Karpas-422 (cell line): Measurements from ENCODE around the gene IGFBP6. TPM values are rescaled to one million over a fixed set of nuclear protein-coding genes. Genes with fewer than 3 reads are reported as not detected.

ENCODE experiments used
- DNase-seq: peaks from one replicate; pipeline ENCODE4 v3.0.0-alpha.2; 2015
- H2AFZ ChIP-seq: fragments of 200-600 bp; sonication (generic); 2 replicates; pipeline ENCODE4 v1.6.1; 2014; ENCODE audit warnings: antibody characterized with exemption, low read length, mixed read lengths
- H3K27ac ChIP-seq: fragments of 200-600 bp; sonication (generic); 2 replicates; pipeline ENCODE4 v1.5.1; 2014; ENCODE audit warnings: mild to moderate bottlenecking, low read length, moderate library complexity
- H3K27me3 ChIP-seq: fragments of 200-600 bp; sonication (generic); 2 replicates; pipeline ENCODE4 v1.6.1; 2014; ENCODE audit warnings: low read length, mixed read lengths
- H3K36me3 ChIP-seq: fragments of 200-600 bp; sonication (generic); 2 replicates; pipeline ENCODE4 v1.6.1; 2014; ENCODE audit warnings: low read length, mixed read lengths; ENCODE audit not compliant: insufficient read depth
- H3K4me1 ChIP-seq: fragments of 200-600 bp; sonication (generic); 2 replicates; pipeline ENCODE4 v1.6.1; 2014; ENCODE audit warnings: mild to moderate bottlenecking, low read length, mixed read lengths
- H3K4me2 ChIP-seq: fragments of 200-600 bp; sonication (generic); 2 replicates; pipeline ENCODE4 v1.6.1; 2014; ENCODE audit warnings: low read length, low read depth, mild to moderate bottlenecking; ENCODE audit not compliant: poor library complexity, severe bottlenecking
- H3K4me3 ChIP-seq: fragments of 200-600 bp; sonication (generic); 2 replicates; pipeline ENCODE4 v1.5.1; 2014; ENCODE audit warnings: mild to moderate bottlenecking, antibody characterized with exemption, low read length, mixed read lengths
- H3K79me2 ChIP-seq: fragments of 200-600 bp; sonication (generic); 2 replicates; pipeline ENCODE4 v1.6.1; 2014; ENCODE audit warnings: mild to moderate bottlenecking, low read length, mixed read lengths
- H3K9ac ChIP-seq: fragments of 200-600 bp; sonication (generic); 2 replicates; pipeline ENCODE4 v1.6.0; 2014; ENCODE audit warnings: low read length
- H3K9me2 ChIP-seq: fragments of 200-600 bp; sonication (generic), shearing (Covaris generic); replicated peaks from 2 replicates; pipeline ENCODE4 v1.6.0; 2014; ENCODE audit warnings: mild to moderate bottlenecking, low read length, moderate library complexity; ENCODE audit not compliant: insufficient read depth
- H3K9me3 ChIP-seq: fragments of 300-700, 200-600 bp; sonication (generic); 2 replicates; pipeline ENCODE4 v1.6.1; 2014; ENCODE audit warnings: low read length, mixed read lengths
- H4K20me1 ChIP-seq: fragments of 200-600 bp; sonication (generic); 2 replicates; pipeline ENCODE4 v1.6.1; 2014; ENCODE audit warnings: mild to moderate bottlenecking, antibody characterized with exemption, low read length, low read depth; ENCODE audit not compliant: insufficient read depth
- total RNA-seq: library from RNA; depleted of rRNA; stranded (reverse); fragments of >200 nt; shearing (Covaris generic); gene quantifications from 2 replicates; pipeline ENCODE4 v1.2.3, GENCODE V29; 2014; ENCODE audit warnings: low replicate concordance

Gene IGFBP6
- total RNA-seq, 1 experiment from 2014 or later, result not detected

DNA sequence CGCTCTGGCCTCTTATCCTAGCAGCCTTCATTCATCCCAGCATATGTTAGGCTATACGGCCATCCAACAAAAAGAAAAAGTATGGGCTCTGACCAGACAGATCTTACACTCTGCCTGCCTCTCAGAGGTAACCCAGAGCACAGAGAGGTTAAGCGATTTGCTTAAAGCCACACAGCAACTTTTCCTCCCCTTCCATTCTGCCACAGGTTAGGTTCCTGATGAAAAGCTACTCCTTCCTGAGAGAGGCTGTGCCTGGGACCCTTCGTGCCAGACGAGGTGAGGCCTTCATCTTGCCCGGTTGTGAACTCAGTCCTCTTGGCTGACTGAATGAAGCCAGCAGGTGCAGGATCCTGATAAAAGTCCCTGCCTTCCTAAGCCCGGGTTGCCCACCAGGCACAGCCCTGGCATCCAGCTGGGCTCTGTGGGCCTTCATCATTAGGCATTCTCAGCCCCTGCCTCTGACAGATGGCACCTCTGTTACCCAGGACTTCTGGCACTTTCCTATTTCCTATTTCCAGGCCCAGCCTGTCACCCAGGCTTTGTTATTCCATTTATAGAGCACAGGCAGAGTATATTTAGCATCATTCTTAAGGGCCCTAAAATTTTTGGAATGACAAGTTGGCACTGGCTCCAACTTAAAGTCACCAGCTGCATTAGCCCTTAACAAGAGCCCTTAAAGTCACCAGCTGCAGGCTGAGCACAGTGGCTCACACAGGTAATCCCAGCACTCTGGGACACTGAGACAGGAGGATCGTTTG lies 18.6 kb downstream of the IGFBP6 start:
- Histone ChIP-seq H3K79me2 (no peaks in the 10 kb centered on the region), H3K36me3 (no peaks in the 10 kb centered on the region), H2AFZ (no peak overlapping the region), H3K9ac (no peak overlapping the region), H3K4me1 (no peaks in the 10 kb centered on the region), H3K9me3 (no peaks in the 10 kb centered on the region), H4K20me1 (no peaks in the 10 kb centered on the region), H3K9me2 (no peaks in the 10 kb centered on the region), H3K27me3 (no peaks in the 10 kb centered on the region), H3K27ac (no peak overlapping the region), H3K4me2 (no peak overlapping the region), H3K4me3 (no peak overlapping the region)
- DNase-seq, result no peak

DNA sequence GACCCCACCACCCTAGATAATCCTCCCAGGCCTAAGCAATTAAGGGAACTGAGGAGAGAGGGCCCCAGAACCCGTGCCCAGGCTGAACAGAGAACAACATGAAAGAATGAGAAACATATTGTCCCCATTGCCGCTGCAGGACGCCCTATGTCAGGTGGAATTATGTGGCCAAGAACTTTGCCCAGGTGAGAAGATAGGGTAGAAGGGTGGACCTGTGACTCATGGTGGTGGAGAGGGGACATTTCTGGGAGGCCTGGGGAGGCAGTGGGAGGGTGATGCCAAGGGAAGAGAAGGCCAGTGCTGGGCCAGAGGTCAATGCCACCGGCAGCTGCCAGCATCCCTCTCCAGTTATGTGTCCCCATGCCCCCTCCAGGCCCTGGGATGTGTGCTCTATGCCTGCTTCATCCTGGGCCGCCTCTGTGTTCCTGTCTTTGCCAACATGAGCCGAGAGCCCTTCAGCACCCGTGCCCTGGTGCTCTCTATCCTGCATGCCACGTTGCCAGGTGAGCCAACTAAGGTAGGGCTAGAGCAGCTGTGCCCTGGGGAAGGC lies 21.4 kb downstream of the IGFBP6 start:
- no peak overlapping the region for H3K4me2 ChIP-seq
- no peaks in the 10 kb centered on the region for H3K79me2 ChIP-seq
- H3K36me3 ChIP-seq, result no peaks in the 10 kb centered on the region
- H4K20me1 ChIP-seq, result no peaks in the 10 kb centered on the region
- no peak overlapping the region for H3K4me3 ChIP-seq
- no peak overlapping the region for H2AFZ ChIP-seq
- H3K9me2 ChIP-seq, result no peaks in the 10 kb centered on the region
- no peaks in the 10 kb centered on the region for H3K27me3 ChIP-seq
- no peak for DNase-seq
- H3K27ac ChIP-seq, result no peak overlapping the region
- no peaks in the 10 kb centered on the region for H3K9me3 ChIP-seq
- H3K9ac ChIP-seq, result no peak overlapping the region
- no peaks in the 10 kb centered on the region for H3K4me1 ChIP-seq

DNA sequence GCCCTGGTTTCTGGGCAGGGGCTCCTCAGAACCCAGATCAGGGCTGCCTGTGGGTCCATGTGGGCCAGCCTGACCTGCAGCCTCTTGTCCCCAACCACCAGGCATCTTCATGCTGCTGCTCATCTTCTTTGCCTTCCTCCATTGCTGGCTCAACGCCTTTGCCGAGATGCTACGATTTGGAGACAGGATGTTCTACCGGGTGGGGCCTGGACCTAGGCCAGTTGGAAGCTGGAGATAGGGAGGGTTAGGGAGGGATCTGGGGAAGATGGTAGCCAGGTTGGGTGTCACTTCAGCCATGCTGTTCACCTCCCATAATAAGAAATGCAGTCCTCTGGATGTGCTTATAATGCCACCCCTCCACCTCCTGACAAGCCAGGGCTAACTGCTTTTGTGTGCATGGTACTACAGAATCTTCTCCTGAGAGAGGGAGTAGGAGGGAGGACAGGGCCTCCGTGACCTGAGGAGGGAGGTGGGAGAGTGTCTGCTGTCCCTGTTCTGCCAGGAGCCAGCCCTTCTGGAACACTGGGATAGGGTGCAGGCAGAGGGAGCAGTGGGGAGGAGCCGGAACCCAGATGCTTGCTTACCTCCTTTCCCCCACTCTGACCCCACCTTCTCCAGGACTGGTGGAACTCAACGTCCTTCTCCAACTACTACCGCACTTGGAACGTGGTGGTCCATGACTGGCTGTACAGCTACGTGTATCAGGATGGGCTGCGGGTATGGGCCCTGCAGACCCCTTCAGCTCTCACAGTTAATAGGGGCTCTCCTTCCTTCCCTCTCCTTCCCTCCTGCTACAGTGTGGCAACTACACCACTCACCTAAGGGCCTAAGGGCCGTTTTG lies 23.4 kb downstream of the IGFBP6 start:
- Histone ChIP-seq H3K4me2 (no peak overlapping the region), H3K4me1 (no peaks in the 10 kb centered on the region), H4K20me1 (no peaks in the 10 kb centered on the region), H3K9ac (no peak overlapping the region), H3K79me2 (no peaks in the 10 kb centered on the region), H3K9me2 (no peaks in the 10 kb centered on the region), H3K9me3 (no peaks in the 10 kb centered on the region), H3K36me3 (no peaks in the 10 kb centered on the region), H3K27ac (no peak overlapping the region), H3K27me3 (no peaks in the 10 kb centered on the region), H3K4me3 (no peak overlapping the region), H2AFZ (no peak overlapping the region)
- no peak for DNase-seq

DNA sequence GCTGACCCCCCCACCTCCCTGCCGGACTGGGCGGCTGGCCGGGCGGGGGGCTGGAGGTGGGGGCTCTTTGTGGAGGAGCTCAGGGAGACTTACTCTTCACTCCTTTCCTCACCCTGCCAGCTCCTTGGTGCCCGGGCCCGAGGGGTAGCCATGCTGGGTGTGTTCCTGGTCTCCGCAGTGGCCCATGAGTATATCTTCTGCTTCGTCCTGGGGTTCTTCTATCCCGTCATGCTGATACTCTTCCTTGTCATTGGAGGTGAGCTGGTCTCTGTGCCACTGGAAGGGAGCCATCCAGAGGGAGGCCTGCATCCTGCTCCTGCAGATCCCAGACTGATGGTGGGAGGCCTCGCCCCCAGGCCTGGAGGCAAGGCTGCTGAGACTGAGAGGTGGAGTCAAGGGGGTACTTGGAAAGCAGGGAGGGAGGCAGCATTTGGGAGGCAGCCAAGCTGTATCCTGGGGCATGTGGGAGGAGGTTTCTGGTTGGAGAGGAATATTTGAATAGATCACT lies 25.5 kb downstream of the IGFBP6 start:
- Histone ChIP-seq H3K36me3 (no peaks in the 10 kb centered on the region), H3K27ac (no peak overlapping the region), H4K20me1 (no peaks in the 10 kb centered on the region), H3K4me2 (no peak overlapping the region), H3K9me3 (no peaks in the 10 kb centered on the region), H2AFZ (no peak overlapping the region), H3K27me3 (no peaks in the 10 kb centered on the region), H3K4me3 (no peak overlapping the region), H3K9me2 (no peaks in the 10 kb centered on the region), H3K4me1 (no peaks in the 10 kb centered on the region), H3K9ac (no peak overlapping the region), H3K79me2 (no peaks in the 10 kb centered on the region)
- DNase-seq, result no peak

DNA sequence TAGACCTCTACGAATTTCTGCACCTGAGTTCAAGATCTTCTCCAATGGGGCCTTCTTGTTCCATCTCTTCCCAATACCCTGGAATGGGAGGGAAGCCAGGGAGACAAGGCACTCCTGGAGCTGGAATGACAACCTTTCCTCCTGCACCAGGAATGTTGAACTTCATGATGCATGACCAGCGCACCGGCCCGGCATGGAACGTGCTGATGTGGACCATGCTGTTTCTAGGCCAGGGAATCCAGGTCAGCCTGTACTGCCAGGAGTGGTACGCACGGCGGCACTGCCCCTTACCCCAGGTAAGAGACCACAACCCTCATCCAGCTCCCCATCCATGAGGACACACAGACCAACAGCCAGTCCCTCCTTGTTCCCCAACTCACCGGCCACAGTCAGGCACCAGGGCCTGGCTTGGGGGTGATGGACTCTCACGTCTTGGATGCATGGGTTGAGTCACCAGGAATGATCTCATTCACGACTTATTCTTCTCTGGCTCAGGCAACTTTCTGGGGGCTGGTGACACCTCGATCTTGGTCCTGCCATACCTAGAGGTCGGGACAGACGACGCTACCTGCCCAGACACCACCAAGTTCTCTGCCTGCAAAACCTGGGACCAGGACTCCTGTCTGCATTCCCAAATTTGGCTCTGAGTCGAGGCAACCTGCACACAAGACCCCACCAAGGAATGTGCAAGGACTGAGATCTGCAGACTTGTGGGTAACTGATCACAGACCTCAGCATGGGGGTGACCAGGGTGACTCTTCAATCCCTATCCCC lies 26.3 kb downstream of the IGFBP6 start:
- H3K9me2 ChIP-seq, result no peaks in the 10 kb centered on the region
- H3K4me1 ChIP-seq, result no peaks in the 10 kb centered on the region
- no peak overlapping the region for H3K27ac ChIP-seq
- no peak overlapping the region for H2AFZ ChIP-seq
- no peaks in the 10 kb centered on the region for H3K9me3 ChIP-seq
- no peaks in the 10 kb centered on the region for H3K27me3 ChIP-seq
- no peaks in the 10 kb centered on the region for H4K20me1 ChIP-seq
- H3K4me3 ChIP-seq, result no peak overlapping the region
- DNase-seq, result no peak
- H3K4me2 ChIP-seq, result no peak overlapping the region
- H3K79me2 ChIP-seq, result no peaks in the 10 kb centered on the region
- no peak overlapping the region for H3K9ac ChIP-seq
- no peaks in the 10 kb centered on the region for H3K36me3 ChIP-seq

DNA sequence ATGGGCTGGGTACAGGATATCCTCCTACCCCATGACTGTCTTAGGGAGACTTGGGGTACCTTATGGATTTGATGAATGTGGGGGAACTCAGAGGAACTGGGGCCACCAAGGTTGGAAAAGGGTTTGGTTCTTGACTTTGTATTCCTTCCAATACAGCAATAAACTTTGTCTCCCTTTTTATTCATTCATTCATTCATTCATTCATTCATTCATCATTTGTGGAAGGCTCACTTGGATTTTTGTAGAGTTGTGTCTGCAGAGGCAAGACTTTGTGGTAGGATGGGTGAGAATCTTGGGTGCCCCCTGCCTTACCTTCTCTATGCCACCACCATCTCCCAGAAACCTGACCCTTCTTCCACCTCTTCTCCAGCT lies 26.9 kb downstream of the IGFBP6 start:
- H3K36me3 ChIP-seq, result no peaks in the 10 kb centered on the region
- H3K4me3 ChIP-seq, result no peak overlapping the region
- no peaks in the 10 kb centered on the region for H3K9me3 ChIP-seq
- H3K4me1 ChIP-seq, result no peaks in the 10 kb centered on the region
- H2AFZ ChIP-seq, result no peak overlapping the region
- no peak overlapping the region for H3K27ac ChIP-seq
- H3K9me2 ChIP-seq, result no peaks in the 10 kb centered on the region
- no peak for DNase-seq
- no peak overlapping the region for H3K9ac ChIP-seq
- no peaks in the 10 kb centered on the region for H3K27me3 ChIP-seq
- H3K79me2 ChIP-seq, result no peaks in the 10 kb centered on the region
- H4K20me1 ChIP-seq, result no peaks in the 10 kb centered on the region
- H3K4me2 ChIP-seq, result no peak overlapping the region

DNA sequence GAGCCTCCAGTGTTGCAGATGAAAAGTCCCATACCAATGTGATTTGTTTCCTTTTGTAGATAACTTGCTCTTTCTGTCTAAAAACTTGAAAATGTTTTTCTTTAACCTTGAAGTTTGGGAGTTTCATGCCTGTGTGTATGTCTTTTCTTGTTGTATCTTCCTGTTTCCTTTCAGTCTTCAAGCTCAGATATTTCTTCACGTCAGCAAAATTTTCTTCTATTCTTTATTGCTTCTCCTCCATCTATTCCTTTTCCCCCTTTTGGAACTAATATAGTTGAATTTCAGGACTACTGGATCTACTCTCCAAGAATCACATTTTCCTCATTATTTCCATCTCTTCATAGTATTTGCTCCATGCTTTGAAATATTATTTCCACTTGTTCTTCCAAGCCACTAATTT lies 29.7 kb downstream of the IGFBP6 start:
- no peaks in the 10 kb centered on the region for H3K27me3 ChIP-seq
- H3K4me2 ChIP-seq, result no peak overlapping the region
- H3K9me2 ChIP-seq, result no peaks in the 10 kb centered on the region
- no peaks in the 10 kb centered on the region for H3K36me3 ChIP-seq
- H3K4me3 ChIP-seq, result no peak overlapping the region
- no peaks in the 10 kb centered on the region for H3K79me2 ChIP-seq
- no peaks in the 10 kb centered on the region for H3K4me1 ChIP-seq
- H3K9me3 ChIP-seq, result no peaks in the 10 kb centered on the region
- no peak overlapping the region for H2AFZ ChIP-seq
- no peaks in the 10 kb centered on the region for H4K20me1 ChIP-seq
- DNase-seq, result no peak
- no peak overlapping the region for H3K9ac ChIP-seq
- H3K27ac ChIP-seq, result no peak overlapping the region
